Prostate gland (tissue), 2 donors: ENCODE results near the gene SLC34A3.

Experiments
- POLR2A ChIP-seq: fragments of 450-650 bp; IDR thresholded peaks from one replicate; pipeline ENCODE4 v1.6.1; 2016; ENCODE audit warnings: antibody characterized with exemption, mild to moderate bottlenecking
- TF ChIP-seq, protein P1 (sequence below), 4 experiments: fragments of 200-600 bp in 2 of 4; fragments of 450-650 bp in 2 of 4; sonication (generic) in 2 of 4; IDR thresholded peaks; 1 replicate in 3 of 4; 2 replicates in 1 of 4; pipeline ENCODE4 v1.5.1; 2016 to 2019; ENCODE audit warnings: antibody characterized with exemption in 4 of 4, mild to moderate bottlenecking in 2 of 4, moderate library complexity in 2 of 4

DNA sequence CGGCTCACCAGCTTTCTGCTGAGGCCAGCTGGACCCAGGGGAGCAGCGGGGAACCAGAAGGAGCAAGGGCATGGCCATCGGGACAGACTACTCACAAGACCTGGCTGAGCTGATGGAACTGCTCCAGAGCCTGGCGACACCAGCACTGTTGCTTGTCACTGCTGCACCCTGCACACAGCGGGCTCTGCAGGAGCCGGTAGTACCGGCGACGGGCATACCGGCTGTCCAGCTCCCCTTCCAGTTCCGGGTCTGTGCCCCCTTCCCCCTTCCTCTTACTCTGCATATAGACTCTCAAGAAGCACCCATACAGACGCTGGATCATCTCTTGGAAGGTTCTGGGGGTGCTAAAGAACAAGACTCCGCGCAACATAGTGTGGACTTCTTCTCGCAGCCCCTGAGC lies 43.3 kb upstream of the SLC34A3 start:
- no peak for TF ChIP-seq POLR2A
- TF ChIP-seq, protein P1, sequence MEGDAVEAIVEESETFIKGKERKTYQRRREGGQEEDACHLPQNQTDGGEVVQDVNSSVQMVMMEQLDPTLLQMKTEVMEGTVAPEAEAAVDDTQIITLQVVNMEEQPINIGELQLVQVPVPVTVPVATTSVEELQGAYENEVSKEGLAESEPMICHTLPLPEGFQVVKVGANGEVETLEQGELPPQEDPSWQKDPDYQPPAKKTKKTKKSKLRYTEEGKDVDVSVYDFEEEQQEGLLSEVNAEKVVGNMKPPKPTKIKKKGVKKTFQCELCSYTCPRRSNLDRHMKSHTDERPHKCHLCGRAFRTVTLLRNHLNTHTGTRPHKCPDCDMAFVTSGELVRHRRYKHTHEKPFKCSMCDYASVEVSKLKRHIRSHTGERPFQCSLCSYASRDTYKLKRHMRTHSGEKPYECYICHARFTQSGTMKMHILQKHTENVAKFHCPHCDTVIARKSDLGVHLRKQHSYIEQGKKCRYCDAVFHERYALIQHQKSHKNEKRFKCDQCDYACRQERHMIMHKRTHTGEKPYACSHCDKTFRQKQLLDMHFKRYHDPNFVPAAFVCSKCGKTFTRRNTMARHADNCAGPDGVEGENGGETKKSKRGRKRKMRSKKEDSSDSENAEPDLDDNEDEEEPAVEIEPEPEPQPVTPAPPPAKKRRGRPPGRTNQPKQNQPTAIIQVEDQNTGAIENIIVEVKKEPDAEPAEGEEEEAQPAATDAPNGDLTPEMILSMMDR (IDR thresholded peaks at IDR 0.05): no peak
